ENCODE data around the gene POC1A. TPM values are rescaled to one million over a fixed set of nuclear protein-coding genes. Genes with fewer than 3 reads are reported as not detected.

The POC1A gene
- total and polyA plus RNA-seq, 9 of the 15 experiments (the other 6 are each of a cell fraction or from before 2014, with no cell fraction given), result 7.2 to 17.5 (median 12.1) TPM

DNA sequence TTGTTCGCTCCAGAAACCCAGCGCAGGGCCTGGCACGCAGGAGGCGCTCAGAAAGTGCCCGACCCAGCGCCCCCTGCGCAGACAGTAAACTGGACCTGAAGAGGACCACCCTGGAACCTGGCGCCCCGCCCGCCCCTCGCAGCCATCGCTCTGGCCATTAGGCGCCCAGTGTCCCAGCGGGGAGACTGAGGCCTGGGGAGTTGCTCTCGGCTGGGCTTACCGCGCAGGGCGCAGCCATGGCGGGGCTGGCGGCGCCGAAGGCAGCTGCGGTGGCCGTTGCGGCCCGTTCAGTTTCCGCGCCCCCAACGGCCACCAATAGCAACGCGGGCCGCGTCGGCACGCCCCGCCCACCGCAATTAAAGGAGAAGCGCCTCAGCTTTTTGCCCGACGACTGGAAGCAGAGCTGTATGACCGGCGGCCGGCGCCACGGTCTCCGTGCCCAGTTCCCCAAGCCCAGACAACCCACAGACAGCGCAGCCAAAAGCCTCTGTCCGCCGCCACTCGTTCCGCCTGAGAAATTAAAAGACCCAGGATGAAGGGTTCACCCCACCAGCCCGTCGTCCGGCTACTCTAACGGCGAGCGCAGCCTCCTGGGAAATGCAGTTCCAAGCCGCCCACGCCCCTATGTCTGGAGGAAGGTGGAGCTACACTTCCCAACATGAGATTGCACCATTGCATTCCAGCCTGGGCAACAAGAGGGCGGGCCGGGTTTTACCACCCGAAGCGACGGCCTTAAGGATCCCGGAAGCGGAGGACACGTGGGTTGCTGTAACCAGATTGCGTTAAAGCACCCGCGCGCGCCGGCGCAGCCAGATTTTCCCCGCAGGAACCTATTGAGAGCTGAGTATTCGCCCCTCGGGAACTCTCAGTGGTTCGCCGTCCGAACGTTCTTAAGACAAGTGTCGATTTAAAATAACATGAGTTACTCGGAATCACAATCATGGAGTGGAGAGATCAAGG lies at the start of gene POC1A (continued):
- peak; percentile 73 for TF ChIP-seq GABPB1 (CRISPR knock-in tag; IDR thresholded peaks at IDR 0.05)
- TF ChIP-seq ZFX (CRISPR knock-in tag; IDR thresholded peaks at IDR 0.05), result peak; percentile 66
- TF ChIP-seq HDAC2 (IDR thresholded peaks at IDR 0.05), result peak; percentile 68; the same call in 1 of the 2 replicates
- TF ChIP-seq SIX5 (IDR thresholded peaks at IDR 0.05; ENCODE audit: borderline replicate concordance in 1 of 2, insufficient read depth in 1 of 2, low read depth in 1 of 2, low read length in 2 of 2), result peak; percentile 65 to 70
- TF ChIP-seq, protein P1, sequence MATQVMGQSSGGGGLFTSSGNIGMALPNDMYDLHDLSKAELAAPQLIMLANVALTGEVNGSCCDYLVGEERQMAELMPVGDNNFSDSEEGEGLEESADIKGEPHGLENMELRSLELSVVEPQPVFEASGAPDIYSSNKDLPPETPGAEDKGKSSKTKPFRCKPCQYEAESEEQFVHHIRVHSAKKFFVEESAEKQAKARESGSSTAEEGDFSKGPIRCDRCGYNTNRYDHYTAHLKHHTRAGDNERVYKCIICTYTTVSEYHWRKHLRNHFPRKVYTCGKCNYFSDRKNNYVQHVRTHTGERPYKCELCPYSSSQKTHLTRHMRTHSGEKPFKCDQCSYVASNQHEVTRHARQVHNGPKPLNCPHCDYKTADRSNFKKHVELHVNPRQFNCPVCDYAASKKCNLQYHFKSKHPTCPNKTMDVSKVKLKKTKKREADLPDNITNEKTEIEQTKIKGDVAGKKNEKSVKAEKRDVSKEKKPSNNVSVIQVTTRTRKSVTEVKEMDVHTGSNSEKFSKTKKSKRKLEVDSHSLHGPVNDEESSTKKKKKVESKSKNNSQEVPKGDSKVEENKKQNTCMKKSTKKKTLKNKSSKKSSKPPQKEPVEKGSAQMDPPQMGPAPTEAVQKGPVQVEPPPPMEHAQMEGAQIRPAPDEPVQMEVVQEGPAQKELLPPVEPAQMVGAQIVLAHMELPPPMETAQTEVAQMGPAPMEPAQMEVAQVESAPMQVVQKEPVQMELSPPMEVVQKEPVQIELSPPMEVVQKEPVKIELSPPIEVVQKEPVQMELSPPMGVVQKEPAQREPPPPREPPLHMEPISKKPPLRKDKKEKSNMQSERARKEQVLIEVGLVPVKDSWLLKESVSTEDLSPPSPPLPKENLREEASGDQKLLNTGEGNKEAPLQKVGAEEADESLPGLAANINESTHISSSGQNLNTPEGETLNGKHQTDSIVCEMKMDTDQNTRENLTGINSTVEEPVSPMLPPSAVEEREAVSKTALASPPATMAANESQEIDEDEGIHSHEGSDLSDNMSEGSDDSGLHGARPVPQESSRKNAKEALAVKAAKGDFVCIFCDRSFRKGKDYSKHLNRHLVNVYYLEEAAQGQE (IDR thresholded peaks at IDR 0.05; ENCODE audit: borderline replicate concordance), result peak; percentile 34; the same call in 1 of the 2 replicates
- TF ChIP-seq, protein P1 (CRISPR knock-in tag; IDR thresholded peaks at IDR 0.05; ENCODE audit: low read depth), result no peak
- TF ChIP-seq, protein P2, sequence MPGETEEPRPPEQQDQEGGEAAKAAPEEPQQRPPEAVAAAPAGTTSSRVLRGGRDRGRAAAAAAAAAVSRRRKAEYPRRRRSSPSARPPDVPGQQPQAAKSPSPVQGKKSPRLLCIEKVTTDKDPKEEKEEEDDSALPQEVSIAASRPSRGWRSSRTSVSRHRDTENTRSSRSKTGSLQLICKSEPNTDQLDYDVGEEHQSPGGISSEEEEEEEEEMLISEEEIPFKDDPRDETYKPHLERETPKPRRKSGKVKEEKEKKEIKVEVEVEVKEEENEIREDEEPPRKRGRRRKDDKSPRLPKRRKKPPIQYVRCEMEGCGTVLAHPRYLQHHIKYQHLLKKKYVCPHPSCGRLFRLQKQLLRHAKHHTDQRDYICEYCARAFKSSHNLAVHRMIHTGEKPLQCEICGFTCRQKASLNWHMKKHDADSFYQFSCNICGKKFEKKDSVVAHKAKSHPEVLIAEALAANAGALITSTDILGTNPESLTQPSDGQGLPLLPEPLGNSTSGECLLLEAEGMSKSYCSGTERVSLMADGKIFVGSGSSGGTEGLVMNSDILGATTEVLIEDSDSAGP (CRISPR knock-in tag; IDR thresholded peaks at IDR 0.05), result peak; percentile 96
- peak in 1 of 2 experiments; percentile 62; a peak in 1 of 4 replicates for TF ChIP-seq RCOR1 (IDR thresholded peaks at IDR 0.05; ENCODE audit: borderline replicate concordance in 1 of 2, low read depth in 2 of 2, low read length in 2 of 2)
- TF ChIP-seq RBM25 (IDR thresholded peaks at IDR 0.05; ENCODE audit: low read depth, low read length, severe bottlenecking), result peak; percentile 71
- TF ChIP-seq, protein P3, sequence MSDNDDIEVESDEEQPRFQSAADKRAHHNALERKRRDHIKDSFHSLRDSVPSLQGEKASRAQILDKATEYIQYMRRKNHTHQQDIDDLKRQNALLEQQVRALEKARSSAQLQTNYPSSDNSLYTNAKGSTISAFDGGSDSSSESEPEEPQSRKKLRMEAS (CRISPR knock-in tag; IDR thresholded peaks at IDR 0.05), result peak; percentile 84
- TF ChIP-seq, protein P4, sequence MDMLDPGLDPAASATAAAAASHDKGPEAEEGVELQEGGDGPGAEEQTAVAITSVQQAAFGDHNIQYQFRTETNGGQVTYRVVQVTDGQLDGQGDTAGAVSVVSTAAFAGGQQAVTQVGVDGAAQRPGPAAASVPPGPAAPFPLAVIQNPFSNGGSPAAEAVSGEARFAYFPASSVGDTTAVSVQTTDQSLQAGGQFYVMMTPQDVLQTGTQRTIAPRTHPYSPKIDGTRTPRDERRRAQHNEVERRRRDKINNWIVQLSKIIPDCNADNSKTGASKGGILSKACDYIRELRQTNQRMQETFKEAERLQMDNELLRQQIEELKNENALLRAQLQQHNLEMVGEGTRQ (CRISPR knock-in tag; IDR thresholded peaks at IDR 0.05), result peak; percentile 77
- TF ChIP-seq RBM22 (IDR thresholded peaks at IDR 0.05; ENCODE audit: low read depth, low read length, poor library complexity, severe bottlenecking), result no peak

Data from K562 (cell line).